ENCODE results near the gene PSMC1. TPM values are rescaled to one million over a fixed set of nuclear protein-coding genes. Genes with fewer than 3 reads are reported as not detected.

PSMC1 gene
- polyA plus RNA-seq, 1 donor from 2014 or later = 287 TPM

DNA sequence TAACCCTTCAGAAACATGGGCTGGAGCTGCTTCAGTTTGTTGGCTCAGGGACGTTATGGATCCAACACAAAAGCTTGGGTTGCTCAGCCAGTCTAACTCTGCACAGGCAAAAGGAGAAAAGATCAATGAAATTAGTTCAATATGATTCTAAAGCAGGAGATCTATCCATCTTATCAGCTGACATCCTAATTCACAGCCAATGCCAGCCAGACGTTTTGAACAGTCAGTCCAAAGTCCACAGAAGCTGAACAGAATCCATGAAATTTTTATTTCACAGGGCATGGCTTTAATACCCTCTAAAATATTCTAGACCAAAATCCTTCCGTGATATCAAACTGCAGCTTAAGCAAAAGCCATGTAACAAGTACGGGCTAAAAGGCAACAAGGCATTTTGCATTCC lies 61.7 kb downstream of the PSMC1 start:
- Histone ChIP-seq H3F3A (ENCODE audit: insufficient read depth, low read length, poor library complexity, severe bottlenecking) (no peaks in the 10 kb centered on the region), H3K9ac (ENCODE audit: low read length) (no peak overlapping the region), H4K20me1 (ENCODE audit: insufficient read depth) (no peaks in the 10 kb centered on the region), H3K79me2 (replicated peaks; ENCODE audit: insufficient read depth, low read length) (no peaks in the 10 kb centered on the region), H3K27me3 (ENCODE audit: insufficient read depth, low read depth, low read length) (no peaks in the 10 kb centered on the region), H3K9me3 (ENCODE audit: low read length) (no peaks in the 10 kb centered on the region), H3K9me2 (ENCODE audit: insufficient read depth, low read length) (peaks cover 4% of the 10 kb centered on the region), H2AFZ (ENCODE audit: low read depth, low read length) (no peak overlapping the region), H3K4me3 (ENCODE audit: low read length) (no peak overlapping the region), H3K27ac (ENCODE audit: low read length) (no peak overlapping the region), H3K4me2 (ENCODE audit: low read length) (no peak overlapping the region), H3K36me3 (ENCODE audit: insufficient read depth, low read length) (no peaks in the 10 kb centered on the region)
- no peak for TF ChIP-seq MXI1 (conservative IDR thresholded peaks at IDR 0.05; ENCODE audit: poor library complexity, severe bottlenecking)
- TF ChIP-seq RAD21 (conservative IDR thresholded peaks at IDR 0.05) = no peak
- no peak for TF ChIP-seq EP300 (conservative IDR thresholded peaks at IDR 0.05; ENCODE audit: poor library complexity, severe bottlenecking)
- TF ChIP-seq, protein P1, sequence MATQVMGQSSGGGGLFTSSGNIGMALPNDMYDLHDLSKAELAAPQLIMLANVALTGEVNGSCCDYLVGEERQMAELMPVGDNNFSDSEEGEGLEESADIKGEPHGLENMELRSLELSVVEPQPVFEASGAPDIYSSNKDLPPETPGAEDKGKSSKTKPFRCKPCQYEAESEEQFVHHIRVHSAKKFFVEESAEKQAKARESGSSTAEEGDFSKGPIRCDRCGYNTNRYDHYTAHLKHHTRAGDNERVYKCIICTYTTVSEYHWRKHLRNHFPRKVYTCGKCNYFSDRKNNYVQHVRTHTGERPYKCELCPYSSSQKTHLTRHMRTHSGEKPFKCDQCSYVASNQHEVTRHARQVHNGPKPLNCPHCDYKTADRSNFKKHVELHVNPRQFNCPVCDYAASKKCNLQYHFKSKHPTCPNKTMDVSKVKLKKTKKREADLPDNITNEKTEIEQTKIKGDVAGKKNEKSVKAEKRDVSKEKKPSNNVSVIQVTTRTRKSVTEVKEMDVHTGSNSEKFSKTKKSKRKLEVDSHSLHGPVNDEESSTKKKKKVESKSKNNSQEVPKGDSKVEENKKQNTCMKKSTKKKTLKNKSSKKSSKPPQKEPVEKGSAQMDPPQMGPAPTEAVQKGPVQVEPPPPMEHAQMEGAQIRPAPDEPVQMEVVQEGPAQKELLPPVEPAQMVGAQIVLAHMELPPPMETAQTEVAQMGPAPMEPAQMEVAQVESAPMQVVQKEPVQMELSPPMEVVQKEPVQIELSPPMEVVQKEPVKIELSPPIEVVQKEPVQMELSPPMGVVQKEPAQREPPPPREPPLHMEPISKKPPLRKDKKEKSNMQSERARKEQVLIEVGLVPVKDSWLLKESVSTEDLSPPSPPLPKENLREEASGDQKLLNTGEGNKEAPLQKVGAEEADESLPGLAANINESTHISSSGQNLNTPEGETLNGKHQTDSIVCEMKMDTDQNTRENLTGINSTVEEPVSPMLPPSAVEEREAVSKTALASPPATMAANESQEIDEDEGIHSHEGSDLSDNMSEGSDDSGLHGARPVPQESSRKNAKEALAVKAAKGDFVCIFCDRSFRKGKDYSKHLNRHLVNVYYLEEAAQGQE (IDR thresholded peaks at IDR 0.05; ENCODE audit: borderline replicate concordance) = no peak
- TF ChIP-seq POLR2AphosphoS5 (IDR thresholded peaks at IDR 0.05) = no peak
- no peak for TF ChIP-seq EZH2 (IDR thresholded peaks at IDR 0.05; ENCODE audit: borderline replicate concordance, insufficient read depth, low read length, poor library complexity, severe bottlenecking)
- TF ChIP-seq CTCF (IDR thresholded peaks at IDR 0.05; ENCODE audit: poor library complexity, severe bottlenecking) = no peak
- no peak for TF ChIP-seq SMC3 (conservative IDR thresholded peaks at IDR 0.05; ENCODE audit: poor library complexity)
- no peak for TF ChIP-seq TAF1 (IDR thresholded peaks at IDR 0.05; ENCODE audit: low read depth)

- H2AFZ ChIP-seq (ENCODE audit: low read depth, low read length) = no peak overlapping the region
- peaks cover 3% of the 10 kb centered on the region for H3K79me2 ChIP-seq (replicated peaks; ENCODE audit: insufficient read depth, low read length)
- no peak overlapping the region for H3K27ac ChIP-seq (ENCODE audit: low read length)
- H3K4me2 ChIP-seq (ENCODE audit: low read length) = no peak overlapping the region
- H4K20me1 ChIP-seq (ENCODE audit: insufficient read depth) = no peaks in the 10 kb centered on the region
- no peak overlapping the region for H3K4me3 ChIP-seq (ENCODE audit: low read length)
- TF ChIP-seq SMC3 (conservative IDR thresholded peaks at IDR 0.05; ENCODE audit: poor library complexity) (no peak), EP300 (conservative IDR thresholded peaks at IDR 0.05; ENCODE audit: poor library complexity, severe bottlenecking) (no peak), EZH2 (IDR thresholded peaks at IDR 0.05; ENCODE audit: borderline replicate concordance, insufficient read depth, low read length, poor library complexity, severe bottlenecking) (no peak), CTCF (IDR thresholded peaks at IDR 0.05; ENCODE audit: poor library complexity, severe bottlenecking) (no peak), POLR2AphosphoS5 (IDR thresholded peaks at IDR 0.05) (no peak), RAD21 (conservative IDR thresholded peaks at IDR 0.05) (no peak), MXI1 (conservative IDR thresholded peaks at IDR 0.05; ENCODE audit: poor library complexity, severe bottlenecking) (no peak), TAF1 (IDR thresholded peaks at IDR 0.05; ENCODE audit: low read depth) (no peak)
- TF ChIP-seq, protein P1 (IDR thresholded peaks at IDR 0.05; ENCODE audit: borderline replicate concordance) = no peak
- H3F3A ChIP-seq (ENCODE audit: insufficient read depth, low read length, poor library complexity, severe bottlenecking) = no peaks in the 10 kb centered on the region
- no peaks in the 10 kb centered on the region for H3K9me3 ChIP-seq (ENCODE audit: low read length)
- H3K9ac ChIP-seq (ENCODE audit: low read length) = no peak overlapping the region
- no peaks in the 10 kb centered on the region for H3K27me3 ChIP-seq (ENCODE audit: insufficient read depth, low read depth, low read length)
- H3K36me3 ChIP-seq (ENCODE audit: insufficient read depth, low read length) = no peaks in the 10 kb centered on the region
- peaks cover 4% of the 10 kb centered on the region for H3K9me2 ChIP-seq (ENCODE audit: insufficient read depth, low read length)
Measured at GRCh38 chr14:90319173-90319572, 62.8 kb downstream of the PSMC1 start.
